Panc1 (cell line): ENCODE measurements around the gene MAML1.

Experiments used
- POLR2AphosphoS5 ChIP-seq: IDR thresholded peaks from 2 replicates; pipeline ENCODE4 v1.6.1; 2012; ENCODE audit warnings: mild to moderate bottlenecking, low read depth, low read length, moderate library complexity
- TF ChIP-seq, protein P1 (sequence below): fragments of 450-650 bp; IDR thresholded peaks from 2 replicates; pipeline ENCODE4 v1.5.1; 2017; ENCODE audit warnings: mild to moderate bottlenecking
- TF ChIP-seq, protein P2 (sequence below), 2 experiments: IDR thresholded peaks; 2 replicates each; pipeline ENCODE4 v1.6.1; 2011 to 2012; ENCODE audit warnings: low read depth in 2 of 2, control low read depth in 1 of 2, low read length in 1 of 2, mild to moderate bottlenecking in 1 of 2, moderate library complexity in 1 of 2; ENCODE audit not compliant: insufficient read depth in 1 of 2

DNA sequence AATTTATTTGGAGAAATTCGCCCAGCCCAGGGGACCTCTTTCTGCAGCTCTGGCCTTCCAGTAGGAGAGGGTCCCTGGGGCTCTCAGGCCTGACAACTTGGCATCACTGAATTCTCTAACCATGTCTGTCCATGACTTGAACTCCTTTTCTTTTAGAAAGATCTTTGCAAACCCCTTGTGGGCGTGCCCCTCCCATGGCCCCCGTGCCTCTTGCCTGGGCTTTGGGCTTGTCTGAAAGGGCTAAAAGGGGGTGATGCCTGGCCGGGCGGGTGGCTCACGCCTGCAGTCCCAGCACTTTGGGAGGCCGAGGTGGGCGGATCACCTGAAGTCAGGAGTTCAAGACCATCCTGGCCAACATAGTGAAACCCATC, 84.8 kb downstream of the MAML1 start:
- TF ChIP-seq, protein P1, sequence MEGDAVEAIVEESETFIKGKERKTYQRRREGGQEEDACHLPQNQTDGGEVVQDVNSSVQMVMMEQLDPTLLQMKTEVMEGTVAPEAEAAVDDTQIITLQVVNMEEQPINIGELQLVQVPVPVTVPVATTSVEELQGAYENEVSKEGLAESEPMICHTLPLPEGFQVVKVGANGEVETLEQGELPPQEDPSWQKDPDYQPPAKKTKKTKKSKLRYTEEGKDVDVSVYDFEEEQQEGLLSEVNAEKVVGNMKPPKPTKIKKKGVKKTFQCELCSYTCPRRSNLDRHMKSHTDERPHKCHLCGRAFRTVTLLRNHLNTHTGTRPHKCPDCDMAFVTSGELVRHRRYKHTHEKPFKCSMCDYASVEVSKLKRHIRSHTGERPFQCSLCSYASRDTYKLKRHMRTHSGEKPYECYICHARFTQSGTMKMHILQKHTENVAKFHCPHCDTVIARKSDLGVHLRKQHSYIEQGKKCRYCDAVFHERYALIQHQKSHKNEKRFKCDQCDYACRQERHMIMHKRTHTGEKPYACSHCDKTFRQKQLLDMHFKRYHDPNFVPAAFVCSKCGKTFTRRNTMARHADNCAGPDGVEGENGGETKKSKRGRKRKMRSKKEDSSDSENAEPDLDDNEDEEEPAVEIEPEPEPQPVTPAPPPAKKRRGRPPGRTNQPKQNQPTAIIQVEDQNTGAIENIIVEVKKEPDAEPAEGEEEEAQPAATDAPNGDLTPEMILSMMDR = no peak
- TF ChIP-seq POLR2AphosphoS5 = no peak
- TF ChIP-seq, protein P2, sequence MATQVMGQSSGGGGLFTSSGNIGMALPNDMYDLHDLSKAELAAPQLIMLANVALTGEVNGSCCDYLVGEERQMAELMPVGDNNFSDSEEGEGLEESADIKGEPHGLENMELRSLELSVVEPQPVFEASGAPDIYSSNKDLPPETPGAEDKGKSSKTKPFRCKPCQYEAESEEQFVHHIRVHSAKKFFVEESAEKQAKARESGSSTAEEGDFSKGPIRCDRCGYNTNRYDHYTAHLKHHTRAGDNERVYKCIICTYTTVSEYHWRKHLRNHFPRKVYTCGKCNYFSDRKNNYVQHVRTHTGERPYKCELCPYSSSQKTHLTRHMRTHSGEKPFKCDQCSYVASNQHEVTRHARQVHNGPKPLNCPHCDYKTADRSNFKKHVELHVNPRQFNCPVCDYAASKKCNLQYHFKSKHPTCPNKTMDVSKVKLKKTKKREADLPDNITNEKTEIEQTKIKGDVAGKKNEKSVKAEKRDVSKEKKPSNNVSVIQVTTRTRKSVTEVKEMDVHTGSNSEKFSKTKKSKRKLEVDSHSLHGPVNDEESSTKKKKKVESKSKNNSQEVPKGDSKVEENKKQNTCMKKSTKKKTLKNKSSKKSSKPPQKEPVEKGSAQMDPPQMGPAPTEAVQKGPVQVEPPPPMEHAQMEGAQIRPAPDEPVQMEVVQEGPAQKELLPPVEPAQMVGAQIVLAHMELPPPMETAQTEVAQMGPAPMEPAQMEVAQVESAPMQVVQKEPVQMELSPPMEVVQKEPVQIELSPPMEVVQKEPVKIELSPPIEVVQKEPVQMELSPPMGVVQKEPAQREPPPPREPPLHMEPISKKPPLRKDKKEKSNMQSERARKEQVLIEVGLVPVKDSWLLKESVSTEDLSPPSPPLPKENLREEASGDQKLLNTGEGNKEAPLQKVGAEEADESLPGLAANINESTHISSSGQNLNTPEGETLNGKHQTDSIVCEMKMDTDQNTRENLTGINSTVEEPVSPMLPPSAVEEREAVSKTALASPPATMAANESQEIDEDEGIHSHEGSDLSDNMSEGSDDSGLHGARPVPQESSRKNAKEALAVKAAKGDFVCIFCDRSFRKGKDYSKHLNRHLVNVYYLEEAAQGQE (IDR thresholded peaks at IDR 0.05; ENCODE audit: insufficient read depth in 1 of 2, low read depth in 2 of 2, low read length in 1 of 2) = no peak
